Parathyroid adenoma (tissue), 2 donors: ENCODE measurements around the gene GPC3.

Source experiments
- H2AFZ ChIP-seq: fragments of 300-600 bp; sonication (generic); one replicate; pipeline ENCODE4 v1.7.0; 2017; ENCODE audit warnings: antibody characterized with exemption, mild to moderate bottlenecking
- H3K27ac ChIP-seq: fragments of 300-600 bp; sonication (generic); one replicate; pipeline ENCODE4 v1.7.0; 2017
- H3K27me3 ChIP-seq: fragments of 300-600 bp; sonication (generic); one replicate; pipeline ENCODE4 v1.7.0; 2017; ENCODE audit warnings: low read length; ENCODE audit not compliant: control insufficient read depth, insufficient read depth
- H3K36me3 ChIP-seq: fragments of 300-600 bp; sonication (generic); one replicate; pipeline ENCODE4 v1.7.0; 2017; ENCODE audit warnings: low read length; ENCODE audit not compliant: control insufficient read depth, insufficient read depth
- H3K4me1 ChIP-seq: fragments of 300-600 bp; sonication (generic); one replicate; pipeline ENCODE4 v1.7.0; 2017; ENCODE audit warnings: control low read depth
- H3K4me2 ChIP-seq: fragments of 300-600 bp; sonication (generic); one replicate; pipeline ENCODE4 v1.7.0; 2017; ENCODE audit warnings: low read length
- H3K4me3 ChIP-seq: fragments of 300-600 bp; sonication (generic); one replicate; pipeline ENCODE4 v1.7.0; 2017; ENCODE audit warnings: low read depth, low read length
- H3K79me2 ChIP-seq: fragments of 300-600 bp; sonication (generic); one replicate; pipeline ENCODE4 v1.7.0; 2017; ENCODE audit warnings: control low read depth
- H3K9ac ChIP-seq: fragments of 300-600 bp; sonication (generic); one replicate; pipeline ENCODE4 v1.7.0; 2017; ENCODE audit warnings: mild to moderate bottlenecking
- H3K9me3 ChIP-seq: fragments of 300-600 bp; sonication (generic); one replicate; pipeline ENCODE4 v1.7.0; 2017; ENCODE audit warnings: low read length; ENCODE audit not compliant: control insufficient read depth
- CTCF ChIP-seq: fragments of 300-600 bp; sonication (generic); IDR thresholded peaks from one replicate; pipeline ENCODE4 v1.7.0; 2017; ENCODE audit warnings: antibody characterized with exemption, mild to moderate bottlenecking
- donor health status: primary hyperparathyroidism.

GPC3 gene

GRCh38 chrX:133670383-133670782 lies 315.0 kb downstream of the GPC3 start:
- H2AFZ ChIP-seq = no peak overlapping the region
- H3K9me3 ChIP-seq = no peaks in the 10 kb centered on the region
- no peak overlapping the region for H3K9ac ChIP-seq
- H3K79me2 ChIP-seq = no peaks in the 10 kb centered on the region
- H3K27ac ChIP-seq = no peak overlapping the region
- no peaks in the 10 kb centered on the region for H3K36me3 ChIP-seq
- H3K27me3 ChIP-seq = no peaks in the 10 kb centered on the region
- no peak overlapping the region for H3K4me3 ChIP-seq
- TF ChIP-seq CTCF = peak; percentile 53
- H3K4me1 ChIP-seq = no peaks in the 10 kb centered on the region
- no peak overlapping the region for H3K4me2 ChIP-seq

- Histone ChIP-seq H3K4me2 (no peak overlapping the region), H3K27ac (no peak overlapping the region), H3K27me3 (no peaks in the 10 kb centered on the region), H3K36me3 (no peaks in the 10 kb centered on the region), H3K79me2 (no peaks in the 10 kb centered on the region), H3K4me1 (no peaks in the 10 kb centered on the region), H3K9ac (no peak overlapping the region), H3K4me3 (no peak overlapping the region), H3K9me3 (no peaks in the 10 kb centered on the region), H2AFZ (no peak overlapping the region)
- TF ChIP-seq CTCF = no peak
These were observed 316.2 kb downstream of the GPC3 start for GRCh38 chrX:133669214-133669613.

GRCh38 chrX:133668225-133668931 lies 317.0 kb downstream of the GPC3 start:
- no peaks in the 10 kb centered on the region for H3K27me3 ChIP-seq
- no peak overlapping the region for H3K4me2 ChIP-seq
- H3K36me3 ChIP-seq = no peaks in the 10 kb centered on the region
- H3K9ac ChIP-seq = no peak overlapping the region
- no peak overlapping the region for H3K4me3 ChIP-seq
- H2AFZ ChIP-seq = no peak overlapping the region
- H3K27ac ChIP-seq = no peak overlapping the region
- no peaks in the 10 kb centered on the region for H3K79me2 ChIP-seq
- no peaks in the 10 kb centered on the region for H3K4me1 ChIP-seq
- no peak for TF ChIP-seq CTCF
- H3K9me3 ChIP-seq = no peaks in the 10 kb centered on the region

GRCh38 chrX:133666256-133666655 lies 319.1 kb downstream of the GPC3 start:
- Histone ChIP-seq H3K27me3 (no peaks in the 10 kb centered on the region), H3K27ac (no peak overlapping the region), H3K36me3 (no peaks in the 10 kb centered on the region), H3K9me3 (no peaks in the 10 kb centered on the region), H3K9ac (no peak overlapping the region), H3K4me2 (no peak overlapping the region), H3K79me2 (no peaks in the 10 kb centered on the region), H3K4me1 (no peaks in the 10 kb centered on the region), H3K4me3 (no peak overlapping the region), H2AFZ (no peak overlapping the region)
- no peak for TF ChIP-seq CTCF
